IMR-90 (cell line): Measurements from ENCODE around the gene RAB11FIP4. TPM values are rescaled to one million over a fixed set of nuclear protein-coding genes. Genes with fewer than 3 reads are reported as not detected.

Experiments
- microRNA-seq, 2 experiments: library from miRNA; stranded (forward) in 1 of 2; unstranded in 1 of 2; fragments of 10-50 nt in 1 of 2; fragments of <30 nt in 1 of 2; gene quantifications in 1 of 2; microRNA quantifications in 1 of 2; one replicate each; pipeline versions ENCODE3 to v1.1.0; 2013 to 2020; ENCODE audit not compliant: insufficient read depth in 1 of 2, insufficient read length in 1 of 2, unreplicated experiment in 1 of 2
- polyA plus RNA-seq, 3 experiments: library from polyadenylated mRNA; depleted of rRNA; stranded (reverse); fragments of >200 nt; gene quantifications; 2 replicates each; pipeline ENCODE4 v1.2.3, GENCODE V29; 2012; ENCODE audit warnings: low replicate concordance in 1 of 3
- small RNA-seq, 5 experiments: library from RNA; depleted of rRNA; stranded (forward); fragments of <200 nt; gene quantifications; one replicate each; pipeline ENCODE3, GENCODE V24; 2012
- total RNA-seq: library from RNA; depleted of rRNA; stranded (reverse); fragments of >200 nt; gene quantifications from 2 replicates; pipeline ENCODE4 v1.2.3, GENCODE V29; 2012; rRNA removed

The RAB11FIP4 gene
- total and polyA plus RNA-seq, 2 of the 4 experiments (the other 2 are of a cell fraction): 0.68 to 1.1 TPM

Small RNA genes within 50 kb of the gene (microRNA-seq; reads per million reads assigned to microRNA genes)
- 513 to 2,599 reads per million in 2 experiments for gene MIR193A (ENCODE audit: insufficient read depth in 1 of 2, insufficient read length in 1 of 2, unreplicated experiment in 1 of 2)
- gene MIR365B (ENCODE audit: unreplicated experiment): 7.3 reads per million, percentile 17 among the genes with 10 or more reads in this experiment
- gene MIR4725 (ENCODE audit: insufficient read depth in 1 of 2, insufficient read length in 1 of 2, unreplicated experiment in 1 of 2): 4.1 to 7.3 reads per million in 2 experiments
- gene RN7SL45P (ENCODE audit: insufficient read depth, insufficient read length): not detected
- gene RN7SL79P (ENCODE audit: insufficient read depth, insufficient read length): not detected
- not detected for gene RNU6ATAC7P (ENCODE audit: insufficient read depth, insufficient read length)

Small RNA genes within 50 kb of the gene (small RNA-seq; reads per million reads assigned to genes)
- gene MIR193A (3.8 to 210 (median 74.1) reads per million in 5 experiments), gene MIR4725 (0 to 0.25 (median 0) reads per million in 5 experiments), gene RN7SL45P (0 reads per million in 5 experiments), gene RN7SL79P (0 reads per million in 5 experiments), gene RNU6ATAC7P (0 to 1.2 (median 0) reads per million in 5 experiments)

Other genes starting within 250 kb of the RAB11FIP4 start
- gene OMG, start 94.4 kb upstream of the RAB11FIP4 start, total RNA-seq: 0.18 TPM in 1 of 2 replicates, not detected in the other
- not detected in 2 replicates for gene OMG, start 94.4 kb upstream of the RAB11FIP4 start, polyA plus RNA-seq (2012; rRNA removed)
- under 0.01 TPM in 2 replicates for gene EVI2B, start 77.6 kb upstream of the RAB11FIP4 start, total RNA-seq
- 0.17 and 0.24 TPM in 2 replicates for gene EVI2B, start 77.6 kb upstream of the RAB11FIP4 start, polyA plus RNA-seq (2012; rRNA removed)
- 0.90 and 1.7 TPM in 2 replicates for gene EVI2A, start 70.1 kb upstream of the RAB11FIP4 start, total RNA-seq
- gene EVI2A, start 70.1 kb upstream of the RAB11FIP4 start, polyA plus RNA-seq (2012; rRNA removed): 0.40 and 0.50 TPM in 2 replicates